WERI-Rb-1 (cell line): ENCODE results near the gene LPAR1.

Source experiments
- DNase-seq: peaks from one replicate; pipeline ENCODE4 v3.0.0-alpha.2; 2020
- H3K27ac ChIP-seq: fragments of 250-450 bp; sonication (Bioruptor Pico); 2 replicates; pipeline ENCODE4 v1.5.1; 2020; ENCODE audit warnings: mild to moderate bottlenecking, moderate library complexity
- H3K27me3 ChIP-seq: fragments of 250-450 bp; sonication (Bioruptor Pico); 2 replicates; pipeline ENCODE4 v1.5.1; 2021; ENCODE audit warnings: mild to moderate bottlenecking, low read depth, moderate library complexity; ENCODE audit not compliant: insufficient read depth, severe bottlenecking
- H3K36me3 ChIP-seq: fragments of 250-450 bp; sonication (Bioruptor Pico); 2 replicates; pipeline ENCODE4 v1.5.1; 2020; ENCODE audit warnings: mild to moderate bottlenecking, moderate library complexity
- H3K4me3 ChIP-seq: 2 replicates; pipeline ENCODE4 v1.5.1; 2011; ENCODE audit warnings: low read depth, mild to moderate bottlenecking, control low read depth, low read length
- H3K9me3 ChIP-seq: fragments of 250-450 bp; sonication (Bioruptor Pico); 2 replicates; pipeline ENCODE4 v1.5.1; 2021; ENCODE audit warnings: mild to moderate bottlenecking, moderate library complexity; ENCODE audit not compliant: severe bottlenecking
- CTCF ChIP-seq: IDR thresholded peaks from 2 replicates; pipeline ENCODE4 v1.5.1; 2011; ENCODE audit warnings: low read depth, mild to moderate bottlenecking, control low read depth, inconsistent platforms, low read length

The LPAR1 gene

GRCh38 chr9:110950041-110950645, 88.1 kb downstream of the LPAR1 start:
- Histone ChIP-seq H3K4me3 (no peak overlapping the region), H3K36me3 (no peaks in the 10 kb centered on the region), H3K9me3 (no peaks in the 10 kb centered on the region), H3K27ac (no peak overlapping the region), H3K27me3 (peaks cover 62% of the 10 kb centered on the region)
- TF ChIP-seq CTCF: no peak
- no peak for DNase-seq

DNA sequence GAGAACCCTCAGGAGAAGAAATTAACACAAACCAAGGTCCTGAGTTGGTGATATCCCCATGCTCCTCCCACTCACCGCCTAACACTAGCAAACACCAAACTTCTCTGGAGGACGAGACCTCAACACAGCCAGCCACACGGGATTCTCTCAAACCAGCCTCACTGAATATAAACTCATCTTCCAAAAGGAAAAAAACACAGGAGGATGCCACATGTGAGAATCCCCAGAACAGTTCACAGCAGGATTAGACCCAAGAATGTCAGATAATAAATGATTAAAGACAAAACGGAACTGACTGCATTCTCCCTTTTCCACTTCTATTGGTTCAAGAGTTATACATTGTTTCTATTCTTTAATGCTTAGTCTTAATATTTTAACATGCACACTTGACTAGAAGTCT, 89.2 kb downstream of the LPAR1 start:
- Histone ChIP-seq H3K9me3 (no peaks in the 10 kb centered on the region), H3K36me3 (no peaks in the 10 kb centered on the region), H3K4me3 (no peak overlapping the region), H3K27me3 (peaks cover 67% of the 10 kb centered on the region), H3K27ac (no peak overlapping the region)
- TF ChIP-seq CTCF: no peak
- no peak for DNase-seq

DNA sequence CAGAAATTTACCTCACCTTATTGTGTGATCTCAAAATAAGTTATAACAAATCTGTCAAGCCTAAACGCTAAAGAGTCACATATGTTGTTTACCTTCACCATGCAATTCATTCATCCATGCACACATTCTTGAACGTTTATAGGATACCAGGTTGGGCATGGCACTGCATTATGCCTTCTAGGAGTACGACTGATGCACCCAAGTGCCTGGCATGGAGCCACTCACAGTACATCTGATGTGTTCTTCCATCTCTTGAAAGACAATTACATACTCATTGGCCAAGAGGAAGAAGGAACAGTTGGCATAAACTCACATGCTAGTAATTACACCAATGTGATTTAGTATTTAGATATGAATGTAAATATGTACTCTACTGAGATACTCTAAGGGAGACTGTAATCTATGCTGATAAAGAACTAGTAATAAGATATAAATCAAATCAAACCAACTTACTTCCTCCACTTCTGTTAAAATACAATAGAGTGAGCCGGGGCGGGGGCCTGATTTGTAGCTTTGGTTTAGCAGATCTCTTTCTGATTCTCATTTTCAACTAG, 90.7 kb downstream of the LPAR1 start:
- Histone ChIP-seq H3K36me3 (no peaks in the 10 kb centered on the region), H3K9me3 (no peaks in the 10 kb centered on the region), H3K27me3 (peaks cover 67% of the 10 kb centered on the region), H3K4me3 (no peak overlapping the region), H3K27ac (no peak overlapping the region)
- no peak for TF ChIP-seq CTCF
- no peak for DNase-seq

GRCh38 chr9:110942522-110942921, 95.7 kb downstream of the LPAR1 start:
- DNase-seq: no peak

GRCh38 chr9:110940951-110941557, 97.2 kb downstream of the LPAR1 start:
- Histone ChIP-seq H3K27me3 (peaks cover 85% of the 10 kb centered on the region), H3K9me3 (no peaks in the 10 kb centered on the region), H3K4me3 (no peak overlapping the region), H3K27ac (no peak overlapping the region), H3K36me3 (no peaks in the 10 kb centered on the region)
- TF ChIP-seq CTCF: no peak
- no peak for DNase-seq

More at GRCh38 chr9:110942522-110942921, 95.7 kb downstream of the LPAR1 start:
- TF ChIP-seq CTCF: no peak
- H3K27ac ChIP-seq: no peak overlapping the region
- H3K27me3 ChIP-seq: peaks cover 78% of the 10 kb centered on the region
- H3K36me3 ChIP-seq: no peaks in the 10 kb centered on the region
- H3K9me3 ChIP-seq: no peaks in the 10 kb centered on the region
- H3K4me3 ChIP-seq: no peak overlapping the region
